DOHH2 (cell line): ENCODE measurements around the gene SMIM3.
"Not testable (repeated sequence)": the region's sequence is repeated elsewhere in the genome, so short reads cannot be mapped to it uniquely, and the experiment has no call there.

Experiments
- H3F3A ChIP-seq: fragments of 200-600 bp; sonication (generic), shearing (Covaris generic); 2 replicates; pipeline ENCODE4 v1.6.0; 2016; ENCODE audit warnings: antibody characterized with exemption, mild to moderate bottlenecking; ENCODE audit not compliant: control insufficient read depth, insufficient read depth
- H3K27ac ChIP-seq: fragments of 200-600 bp; sonication (generic); 2 replicates; pipeline ENCODE4 v1.5.1; 2014; ENCODE audit warnings: low read depth, mild to moderate bottlenecking, low read length, moderate library complexity
- H3K27me3 ChIP-seq: fragments of 200-600 bp; sonication (generic); 2 replicates; pipeline ENCODE4 v1.6.1; 2014; ENCODE audit warnings: mild to moderate bottlenecking, low read length, mixed read lengths; ENCODE audit not compliant: control insufficient read depth
- H3K36me3 ChIP-seq: fragments of 200-600 bp; sonication (generic); 2 replicates; pipeline ENCODE4 v1.6.1; 2014; ENCODE audit warnings: mild to moderate bottlenecking, low read length, moderate library complexity, mixed read lengths; ENCODE audit not compliant: control insufficient read depth
- H3K4me1 ChIP-seq: fragments of 200-600 bp; sonication (generic); 2 replicates; pipeline ENCODE4 v1.6.1; 2014; ENCODE audit warnings: mild to moderate bottlenecking, low read length, mixed read lengths; ENCODE audit not compliant: control insufficient read depth
- H3K4me2 ChIP-seq: fragments of 200-600 bp; sonication (generic); 2 replicates; pipeline ENCODE4 v1.6.0; 2014; ENCODE audit warnings: mild to moderate bottlenecking, low read length, moderate library complexity
- H3K4me3 ChIP-seq: fragments of 200-600 bp; sonication (generic); 2 replicates; pipeline ENCODE4 v1.5.1; 2014; ENCODE audit warnings: mild to moderate bottlenecking, low read length, mixed read lengths
- H3K79me2 ChIP-seq: fragments of 200-600 bp; sonication (generic); 2 replicates; pipeline ENCODE4 v1.6.1; 2014; ENCODE audit warnings: mild to moderate bottlenecking, low read length, mixed read lengths; ENCODE audit not compliant: control insufficient read depth
- H3K9me2 ChIP-seq: fragments of 200-600 bp; sonication (generic); replicated peaks from 2 replicates; pipeline ENCODE4 v1.6.1; 2014; ENCODE audit warnings: mild to moderate bottlenecking, low read length, mixed read lengths; ENCODE audit not compliant: control insufficient read depth
- H3K9me3 ChIP-seq: fragments of 200-600 bp; sonication (generic); 2 replicates; pipeline ENCODE4 v1.6.1; 2014; ENCODE audit warnings: antibody characterized with exemption, low read length, mixed read lengths; ENCODE audit not compliant: control insufficient read depth, insufficient read depth
- H4K20me1 ChIP-seq: fragments of 200-600 bp; sonication (generic); 2 replicates; pipeline ENCODE4 v1.6.0; 2014; ENCODE audit warnings: low read depth, mild to moderate bottlenecking, antibody characterized with exemption, low read length, moderate library complexity; ENCODE audit not compliant: control insufficient read depth, insufficient read depth
- EZH2phosphoT487 ChIP-seq: fragments of 200-600 bp; sonication (generic); IDR thresholded peaks from 2 replicates; pipeline ENCODE4 v1.6.1; 2017; ENCODE audit warnings: borderline replicate concordance, mild to moderate bottlenecking, antibody characterized with exemption, low read length, moderate library complexity, mixed read lengths
- TF ChIP-seq, protein P1 (sequence below): fragments of 200-600 bp; sonication (generic); IDR thresholded peaks from one replicate; pipeline ENCODE4 v1.5.1; 2014; ENCODE audit warnings: antibody characterized with exemption, mild to moderate bottlenecking, low read depth, low read length; ENCODE audit not compliant: poor library complexity, severe bottlenecking

SMIM3 gene

DNA sequence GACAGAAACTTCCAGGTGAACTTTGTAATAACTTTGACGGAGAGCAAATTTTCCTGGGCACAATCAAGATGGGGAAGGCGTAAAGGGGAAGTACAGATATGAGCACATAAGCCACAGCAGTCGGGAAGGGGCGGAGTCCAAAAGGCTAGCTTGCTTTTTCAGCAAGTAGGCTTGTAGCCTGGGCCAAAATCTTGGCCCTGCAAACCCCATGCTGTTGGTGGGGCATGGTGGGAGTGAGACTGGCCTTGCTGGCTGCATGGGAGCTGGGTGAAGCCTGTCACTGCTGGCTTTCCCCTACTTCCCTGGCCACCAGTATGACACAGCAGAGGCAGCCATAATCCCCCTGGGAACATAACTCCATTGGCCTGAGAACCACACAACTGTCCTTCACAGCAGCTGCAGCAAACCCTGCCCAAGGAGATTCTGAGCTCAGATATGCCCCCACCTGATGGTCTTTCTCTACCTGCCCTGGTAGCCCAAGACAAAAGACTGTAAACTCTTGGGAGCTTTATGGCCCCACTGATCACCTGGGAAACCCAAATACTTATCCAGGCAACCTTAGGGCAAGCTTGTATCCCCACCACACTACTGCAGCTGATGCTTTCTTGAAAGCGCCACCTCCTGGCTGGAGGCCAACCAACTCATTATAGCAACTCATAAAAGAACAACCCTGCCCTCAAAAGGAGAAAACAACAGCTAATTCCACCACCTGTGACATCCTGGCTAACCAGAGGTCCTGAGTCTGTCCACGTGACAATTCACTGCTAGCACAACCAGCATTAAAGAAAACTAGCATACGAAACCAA is 43.8 kb upstream of the SMIM3 start:
- TF ChIP-seq, protein P1, sequence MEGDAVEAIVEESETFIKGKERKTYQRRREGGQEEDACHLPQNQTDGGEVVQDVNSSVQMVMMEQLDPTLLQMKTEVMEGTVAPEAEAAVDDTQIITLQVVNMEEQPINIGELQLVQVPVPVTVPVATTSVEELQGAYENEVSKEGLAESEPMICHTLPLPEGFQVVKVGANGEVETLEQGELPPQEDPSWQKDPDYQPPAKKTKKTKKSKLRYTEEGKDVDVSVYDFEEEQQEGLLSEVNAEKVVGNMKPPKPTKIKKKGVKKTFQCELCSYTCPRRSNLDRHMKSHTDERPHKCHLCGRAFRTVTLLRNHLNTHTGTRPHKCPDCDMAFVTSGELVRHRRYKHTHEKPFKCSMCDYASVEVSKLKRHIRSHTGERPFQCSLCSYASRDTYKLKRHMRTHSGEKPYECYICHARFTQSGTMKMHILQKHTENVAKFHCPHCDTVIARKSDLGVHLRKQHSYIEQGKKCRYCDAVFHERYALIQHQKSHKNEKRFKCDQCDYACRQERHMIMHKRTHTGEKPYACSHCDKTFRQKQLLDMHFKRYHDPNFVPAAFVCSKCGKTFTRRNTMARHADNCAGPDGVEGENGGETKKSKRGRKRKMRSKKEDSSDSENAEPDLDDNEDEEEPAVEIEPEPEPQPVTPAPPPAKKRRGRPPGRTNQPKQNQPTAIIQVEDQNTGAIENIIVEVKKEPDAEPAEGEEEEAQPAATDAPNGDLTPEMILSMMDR = peak; percentile 3
- no peak for TF ChIP-seq EZH2phosphoT487
- peaks cover 50% of the 10 kb centered on the region for H3K79me2 ChIP-seq
- no peaks in the 10 kb centered on the region for H3K9me3 ChIP-seq

DNA sequence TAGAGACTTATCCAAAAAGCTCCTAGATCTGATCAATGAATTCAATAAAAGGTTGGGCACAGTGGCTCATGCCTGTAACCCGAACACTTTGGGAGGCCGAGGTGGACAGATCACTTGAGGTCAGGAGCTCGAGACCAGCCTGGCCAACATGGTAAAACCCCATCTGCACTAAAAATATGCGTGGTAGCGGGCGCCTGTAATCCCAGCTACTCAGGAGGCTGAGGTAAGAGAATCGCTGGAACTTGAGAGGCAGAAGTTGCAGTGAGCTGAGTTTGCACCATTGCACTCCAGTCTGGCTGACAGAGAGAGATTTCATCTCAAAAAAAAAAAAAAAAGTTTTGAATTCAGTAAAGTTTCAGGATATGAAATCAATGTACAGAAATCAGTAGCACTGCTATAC is 39.7 kb upstream of the SMIM3 start:
- no peaks in the 10 kb centered on the region for H4K20me1 ChIP-seq
- no peak overlapping the region for H3K4me2 ChIP-seq
- H3K27me3 ChIP-seq = no peaks in the 10 kb centered on the region
- no peak overlapping the region for H3K4me3 ChIP-seq
- no peak overlapping the region for H3K27ac ChIP-seq
- peaks cover 42% of the 10 kb centered on the region for H3K36me3 ChIP-seq
- H3K9me3 ChIP-seq = no peaks in the 10 kb centered on the region
- peaks cover 8% of the 10 kb centered on the region for H3K4me1 ChIP-seq
- no peak for TF ChIP-seq EZH2phosphoT487
- TF ChIP-seq, protein P1 = no peak
- no peaks in the 10 kb centered on the region for H3F3A ChIP-seq
- H3K79me2 ChIP-seq = peaks cover 55% of the 10 kb centered on the region
- no peaks in the 10 kb centered on the region for H3K9me2 ChIP-seq

More for the DNA sequence above, 43.8 kb upstream of the SMIM3 start:
- no peak overlapping the region for H3K4me3 ChIP-seq
- peaks cover 59% of the 10 kb centered on the region for H3K36me3 ChIP-seq
- no peaks in the 10 kb centered on the region for H3K9me2 ChIP-seq
- no peaks in the 10 kb centered on the region for H3K27me3 ChIP-seq
- no peaks in the 10 kb centered on the region for H3F3A ChIP-seq
- no peak overlapping the region for H3K4me2 ChIP-seq
- H3K4me1 ChIP-seq = peaks cover 8% of the 10 kb centered on the region
- no peaks in the 10 kb centered on the region for H4K20me1 ChIP-seq
- no peak overlapping the region for H3K27ac ChIP-seq

- H3K9me2 ChIP-seq = no peaks in the 10 kb centered on the region
- H3K36me3 ChIP-seq = peaks cover 30% of the 10 kb centered on the region
- H3K27me3 ChIP-seq = no peaks in the 10 kb centered on the region
- H3K27ac ChIP-seq = no peak overlapping the region
- H3K79me2 ChIP-seq = peaks cover 40% of the 10 kb centered on the region
- no peaks in the 10 kb centered on the region for H3F3A ChIP-seq
- no peaks in the 10 kb centered on the region for H3K9me3 ChIP-seq
- H3K4me2 ChIP-seq = no peak overlapping the region
- H3K4me1 ChIP-seq = no peaks in the 10 kb centered on the region
- H4K20me1 ChIP-seq = no peaks in the 10 kb centered on the region
- no peak for TF ChIP-seq EZH2phosphoT487
- TF ChIP-seq, protein P1 = no peak
- no peak overlapping the region for H3K4me3 ChIP-seq
Observed at GRCh38 chr5:150740992-150741391, 37.6 kb upstream of the SMIM3 start.

- H3K27ac ChIP-seq, H3K4me1 ChIP-seq, H3K27me3 ChIP-seq, H4K20me1 ChIP-seq, H3K9me2 ChIP-seq, H3K9me3 ChIP-seq, H3F3A ChIP-seq, H3K4me2 ChIP-seq, H3K4me3 ChIP-seq: not testable (repeated sequence)
- peaks cover 24% of the 10 kb centered on the region for H3K79me2 ChIP-seq
- peaks cover 17% of the 10 kb centered on the region for H3K36me3 ChIP-seq
Observed at GRCh38 chr5:150742455-150743141, 36.0 kb upstream of the SMIM3 start.

DNA sequence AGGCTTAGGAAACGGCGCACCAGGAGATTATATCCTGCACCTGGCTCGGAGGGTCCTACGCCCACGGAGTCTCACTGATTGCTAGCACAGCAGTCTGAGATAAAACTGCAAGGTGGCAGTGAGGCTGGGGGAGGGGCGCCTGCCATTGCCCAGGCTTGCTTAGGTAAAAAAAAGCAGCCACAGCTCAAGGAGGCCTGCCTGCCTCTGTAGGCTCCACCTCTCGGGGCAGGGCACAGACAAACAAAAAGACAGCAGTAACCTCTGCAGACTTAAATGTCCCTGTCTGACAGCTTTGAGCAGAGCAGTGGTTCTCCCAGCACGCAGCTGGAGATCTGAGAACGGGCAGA is 35.4 kb upstream of the SMIM3 start:
- not testable (repeated sequence) for H3K9me2 ChIP-seq, H3K27me3 ChIP-seq, H3F3A ChIP-seq, H3K4me1 ChIP-seq, H3K9me3 ChIP-seq, H3K27ac ChIP-seq, H3K4me2 ChIP-seq, H4K20me1 ChIP-seq, H3K4me3 ChIP-seq
- Histone ChIP-seq H3K79me2 (peaks cover 19% of the 10 kb centered on the region), H3K36me3 (peaks cover 16% of the 10 kb centered on the region)
